Endodermal cell (in vitro differentiated cells): ENCODE results near the gene MBP. TPM values are rescaled to one million over a fixed set of nuclear protein-coding genes. Genes with fewer than 3 reads are reported as not detected.

Experiments
- DNase-seq: peaks from one replicate; pipeline ENCODE4 v3.0.0-alpha.2; 2017
- H3K27ac ChIP-seq: 2 replicates; pipeline ENCODE4 v1.5.1; 2013; ENCODE audit warnings: mild to moderate bottlenecking, low read depth, low read length, moderate library complexity
- H3K27me3 ChIP-seq: 2 replicates; pipeline ENCODE4 v1.6.1; 2013; ENCODE audit warnings: mild to moderate bottlenecking, low read length, moderate library complexity; ENCODE audit not compliant: insufficient read depth, control insufficient read depth, poor library complexity, severe bottlenecking
- H3K36me3 ChIP-seq: 2 replicates; pipeline ENCODE4 v1.7.0; 2013; ENCODE audit warnings: mild to moderate bottlenecking, low read length, moderate library complexity; ENCODE audit not compliant: control insufficient read depth, insufficient read depth
- H3K4me1 ChIP-seq: one replicate; pipeline ENCODE4 v1.7.0; 2013; ENCODE audit warnings: low read length; ENCODE audit not compliant: control insufficient read depth, insufficient read depth
- H3K4me3 ChIP-seq: 2 replicates; pipeline ENCODE4 v1.5.1; 2013; ENCODE audit warnings: mild to moderate bottlenecking, low read length, moderate library complexity
- H3K9ac ChIP-seq: 2 replicates; pipeline ENCODE4 v1.6.1; 2013; ENCODE audit warnings: mild to moderate bottlenecking, low read length, moderate library complexity; ENCODE audit not compliant: poor library complexity, severe bottlenecking; ENCODE audit errors: extremely low read depth
- H3K9me3 ChIP-seq: 2 replicates; pipeline ENCODE4 v1.6.1; 2013; ENCODE audit warnings: mild to moderate bottlenecking, low read length, moderate library complexity; ENCODE audit not compliant: control insufficient read depth
- H3K27ac Mint-ChIP-seq: 2 replicates; pipeline ENCODE4 v1.8.0; 2020; ENCODE audit warnings: mixed read lengths
- H3K27me3 Mint-ChIP-seq: 2 replicates; pipeline ENCODE4 v1.8.0; 2021; ENCODE audit warnings: mild to moderate bottlenecking, mixed read lengths; ENCODE audit not compliant: insufficient read depth
- H3K36me3 Mint-ChIP-seq: 2 replicates; pipeline ENCODE4 v1.8.0; 2020; ENCODE audit warnings: low read depth, mixed read lengths
- H3K4me1 Mint-ChIP-seq: 2 replicates; pipeline ENCODE4 v1.8.0; 2020; ENCODE audit warnings: mixed read lengths
- H3K4me3 Mint-ChIP-seq: 2 replicates; pipeline ENCODE4 v1.8.0; 2020; ENCODE audit warnings: mild to moderate bottlenecking, moderate library complexity, mixed read lengths
- H3K9me3 Mint-ChIP-seq: 2 replicates; pipeline ENCODE4 v1.8.0; 2020; ENCODE audit warnings: mild to moderate bottlenecking, mixed read lengths
- WGBS, 2 experiments: methylation state at CpG; one replicate each; pipeline versions ENCODE4 v1.1.5 to v1.1.7; 2013; ENCODE audit warnings: missing lambda C conversion rate in 2 of 2, mixed read lengths in 1 of 2; ENCODE audit not compliant: insufficient coverage in 1 of 2, insufficient read length in 1 of 2; 5-methylcytosine and 5-hydroxymethylcytosine counted together
- total RNA-seq, 2 donors: library from RNA; stranded (reverse); fragmentation: NEBNext Ultra II Directional in 1 of 2; extraction: Animal tissue kit (Norgen Biotek cat#: 25700) in 1 of 2; gene quantifications; 2 replicates in 1 of 2; 3 replicates in 1 of 2; pipeline ENCODE4 v1.2.1, GENCODE V29; 2021
- TF ChIP-seq, protein P1 (sequence below): fragments of 200-600 bp; sonication (generic); conservative IDR thresholded peaks from 2 replicates; pipeline ENCODE4 v1.5.0; 2021; ENCODE audit warnings: antibody characterized with exemption, mild to moderate bottlenecking

The MBP gene
- total RNA-seq, 2 donors from 2014 or later: 16.3 to 19.0 TPM

DNA sequence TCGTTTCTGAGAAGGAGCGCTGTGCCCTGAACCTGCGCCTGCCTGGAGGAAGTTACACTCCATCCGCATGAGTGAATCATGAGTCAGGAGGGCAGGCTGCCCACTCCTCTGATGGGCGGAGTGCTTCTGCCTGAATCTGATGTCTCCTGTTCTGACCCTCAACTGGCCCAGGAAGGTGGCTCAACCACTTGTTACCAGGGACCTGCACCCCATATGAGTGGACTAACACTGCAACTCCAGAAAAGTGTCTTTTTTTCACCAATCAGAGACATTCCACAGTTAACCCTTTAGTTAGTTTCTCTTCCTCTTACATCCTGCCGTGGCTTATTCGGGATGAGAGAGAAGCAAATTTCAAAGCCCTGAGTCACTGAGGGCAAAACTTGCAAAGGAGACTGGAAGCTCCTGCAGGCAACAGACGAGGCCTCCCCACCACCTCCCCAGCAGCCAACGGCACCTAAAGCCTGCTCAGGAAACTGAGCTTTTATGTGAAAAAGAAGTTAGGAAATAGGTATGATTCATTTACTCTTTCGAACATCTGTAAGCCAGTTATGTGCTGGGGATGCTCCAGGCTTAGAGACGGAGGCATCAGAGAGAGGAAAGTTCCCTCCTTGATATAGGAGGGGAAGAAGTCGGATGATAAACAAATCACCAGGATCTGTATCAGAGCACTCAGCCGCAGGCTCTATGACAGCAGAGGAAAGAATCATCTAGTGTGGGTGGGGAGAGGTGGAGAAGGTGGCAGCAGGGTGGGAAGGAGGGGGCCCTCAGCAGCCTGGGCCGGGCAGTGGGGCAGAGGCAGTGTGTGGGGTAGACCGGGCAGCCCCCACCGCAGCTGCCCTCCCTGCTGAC lies 30.9 kb downstream of the MBP start:
- Histone ChIP-seq H3K9ac (no peak overlapping the region), H3K4me1 (no peaks in the 10 kb centered on the region), H3K36me3 (no peaks in the 10 kb centered on the region), H3K9me3 (no peaks in the 10 kb centered on the region), H3K4me3 (no peak overlapping the region), H3K27ac (no peak overlapping the region), H3K27me3 (no peaks in the 10 kb centered on the region)
- Mint-ChIP-seq H3K27ac (peak overlapping the region; percentile 69), H3K36me3 (peaks cover 13% of the 10 kb centered on the region), H3K9me3 (no peaks in the 10 kb centered on the region), H3K4me3 (no peak overlapping the region), H3K4me1 (peaks cover 38% of the 10 kb centered on the region), H3K27me3 (no peaks in the 10 kb centered on the region)
- DNase-seq: peak; percentile 83
- 60 to 69% methylated on average over 11 to 16 of the region's 16 CpGs for WGBS, 2 experiments
- TF ChIP-seq, protein P1, sequence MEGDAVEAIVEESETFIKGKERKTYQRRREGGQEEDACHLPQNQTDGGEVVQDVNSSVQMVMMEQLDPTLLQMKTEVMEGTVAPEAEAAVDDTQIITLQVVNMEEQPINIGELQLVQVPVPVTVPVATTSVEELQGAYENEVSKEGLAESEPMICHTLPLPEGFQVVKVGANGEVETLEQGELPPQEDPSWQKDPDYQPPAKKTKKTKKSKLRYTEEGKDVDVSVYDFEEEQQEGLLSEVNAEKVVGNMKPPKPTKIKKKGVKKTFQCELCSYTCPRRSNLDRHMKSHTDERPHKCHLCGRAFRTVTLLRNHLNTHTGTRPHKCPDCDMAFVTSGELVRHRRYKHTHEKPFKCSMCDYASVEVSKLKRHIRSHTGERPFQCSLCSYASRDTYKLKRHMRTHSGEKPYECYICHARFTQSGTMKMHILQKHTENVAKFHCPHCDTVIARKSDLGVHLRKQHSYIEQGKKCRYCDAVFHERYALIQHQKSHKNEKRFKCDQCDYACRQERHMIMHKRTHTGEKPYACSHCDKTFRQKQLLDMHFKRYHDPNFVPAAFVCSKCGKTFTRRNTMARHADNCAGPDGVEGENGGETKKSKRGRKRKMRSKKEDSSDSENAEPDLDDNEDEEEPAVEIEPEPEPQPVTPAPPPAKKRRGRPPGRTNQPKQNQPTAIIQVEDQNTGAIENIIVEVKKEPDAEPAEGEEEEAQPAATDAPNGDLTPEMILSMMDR: no peak

DNA sequence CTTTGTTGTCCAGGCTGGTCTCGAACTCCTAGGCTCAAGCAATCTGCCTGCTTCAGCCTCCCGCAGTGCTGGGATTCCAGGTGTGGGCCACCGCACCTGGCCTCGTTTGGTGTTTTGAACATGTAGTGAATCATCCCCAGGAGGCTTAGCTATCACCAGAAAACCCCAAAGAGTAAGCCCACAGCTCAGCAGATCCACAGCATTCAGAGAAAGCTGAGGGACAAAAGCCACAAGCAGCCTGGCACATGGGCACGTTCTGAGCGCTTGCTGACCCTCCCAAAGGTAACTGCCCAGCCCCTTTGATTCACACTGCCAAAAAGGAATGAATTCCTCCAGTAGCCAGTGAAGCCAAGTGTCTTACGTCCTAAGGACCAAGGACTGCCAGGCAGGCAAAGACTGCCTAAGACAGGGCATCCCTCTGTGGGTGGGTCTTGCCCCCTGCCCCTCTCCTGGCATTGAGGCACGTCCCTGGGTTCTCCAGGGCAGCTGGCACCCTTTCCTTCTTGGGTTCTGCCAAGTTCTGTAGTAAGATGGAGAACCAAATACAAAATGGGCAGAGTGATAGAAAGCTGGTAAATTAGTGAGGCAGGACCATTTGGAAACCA lies 31.7 kb downstream of the MBP start:
- Mint-ChIP-seq H3K4me3 (no peak overlapping the region), H3K9me3 (no peaks in the 10 kb centered on the region), H3K27ac (peak overlapping the region; percentile 36), H3K4me1 (peaks cover 42% of the 10 kb centered on the region), H3K36me3 (peaks cover 13% of the 10 kb centered on the region), H3K27me3 (no peaks in the 10 kb centered on the region)
- H3K27ac ChIP-seq: no peak overlapping the region
- no peaks in the 10 kb centered on the region for H3K9me3 ChIP-seq
- H3K27me3 ChIP-seq: no peaks in the 10 kb centered on the region
- 79 to 94% methylated on average over 6 to 8 of the region's 8 CpGs for WGBS, 2 experiments
- H3K4me1 ChIP-seq: no peaks in the 10 kb centered on the region
- DNase-seq: no peak
- no peak overlapping the region for H3K9ac ChIP-seq
- no peak overlapping the region for H3K4me3 ChIP-seq
- no peaks in the 10 kb centered on the region for H3K36me3 ChIP-seq
- TF ChIP-seq, protein P1: no peak

DNA sequence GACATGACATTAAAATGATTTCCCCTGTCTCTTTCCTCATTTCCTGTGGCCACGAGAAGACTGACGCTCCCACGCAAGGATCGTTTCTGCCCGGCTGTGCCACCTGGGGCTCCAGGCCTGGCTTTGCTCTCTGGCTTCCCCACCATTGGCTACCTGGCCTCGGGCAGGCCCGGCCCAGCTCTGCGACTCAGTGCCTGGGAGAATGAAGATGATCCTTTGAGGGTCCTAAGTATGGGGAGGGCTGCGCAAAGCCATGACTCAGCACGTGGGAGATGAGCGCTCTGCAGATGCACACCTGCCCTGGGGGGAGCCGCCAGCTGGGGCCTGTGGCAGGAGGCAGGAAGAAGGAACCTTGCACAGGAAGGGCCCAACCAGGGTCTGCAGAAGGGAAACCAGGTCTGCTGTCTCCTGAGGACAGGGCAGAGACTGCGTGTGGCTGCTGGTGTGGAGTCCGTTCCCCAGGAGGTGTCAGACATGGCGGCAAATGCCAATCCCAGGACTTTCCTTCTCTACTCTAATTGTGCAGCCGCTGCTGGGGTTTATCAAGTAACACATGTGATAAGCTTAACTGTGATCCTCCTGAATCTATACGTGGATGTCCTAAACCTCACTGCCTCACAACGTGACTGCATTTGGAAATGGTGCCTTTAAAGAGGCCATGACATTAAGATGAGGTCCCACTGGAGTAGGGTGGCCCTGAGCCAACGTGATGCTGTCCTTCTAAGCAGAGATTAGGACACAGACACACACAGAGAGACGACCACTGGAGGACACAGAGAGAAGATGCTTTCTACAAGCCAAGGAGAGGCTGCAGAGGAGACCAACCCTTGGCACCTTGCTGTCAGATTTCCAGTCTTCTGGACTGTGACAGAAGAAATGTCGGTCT lies 32.9 kb downstream of the MBP start:
- Histone ChIP-seq H3K27me3 (no peaks in the 10 kb centered on the region), H3K9me3 (no peaks in the 10 kb centered on the region), H3K4me3 (no peak overlapping the region), H3K36me3 (no peaks in the 10 kb centered on the region), H3K27ac (no peak overlapping the region), H3K4me1 (no peaks in the 10 kb centered on the region), H3K9ac (no peak overlapping the region)
- Mint-ChIP-seq H3K27ac (peak overlapping the region; percentile 75), H3K9me3 (no peaks in the 10 kb centered on the region), H3K27me3 (no peaks in the 10 kb centered on the region), H3K4me3 (no peak overlapping the region), H3K4me1 (peaks cover 50% of the 10 kb centered on the region), H3K36me3 (peaks cover 12% of the 10 kb centered on the region)
- DNase-seq: peak; percentile 68
- 87 to 94% methylated on average over 15 to 21 of the region's 21 CpGs for WGBS, 2 experiments
- TF ChIP-seq, protein P1: no peak
